Thyroid gland (tissue), 4 donors: ENCODE data around the gene LYRM2. TPM values are rescaled to one million over a fixed set of nuclear protein-coding genes. Genes with fewer than 3 reads are reported as not detected.

Source experiments
- DNase-seq, 2 donors: peaks; one replicate each; pipeline ENCODE4 v3.0.0-alpha.2; 2019
- H3K27ac ChIP-seq, 3 donors: fragments of 200-600 bp; sonication (generic); 1 replicate in 2 of 3; 2 replicates in 1 of 3; pipeline ENCODE4 v1.5.1; 2016 to 2019; ENCODE audit warnings: mild to moderate bottlenecking in 1 of 3, moderate library complexity in 1 of 3
- H3K27me3 ChIP-seq: fragments of 200-600 bp; sonication (generic); one replicate; pipeline ENCODE4 v1.5.1; 2019
- H3K36me3 ChIP-seq, 2 donors: fragments of 200-600 bp; sonication (generic); one replicate each; pipeline ENCODE4 v1.5.1; 2016 to 2019
- H3K4me1 ChIP-seq, 2 donors: fragments of 200-600 bp; sonication (generic); one replicate each; pipeline ENCODE4 v1.5.1; 2017 to 2019
- H3K4me3 ChIP-seq, 3 donors: fragments of 200-600 bp; sonication (generic); replicated peaks in 1 of 3; 1 replicate in 2 of 3; 2 replicates in 1 of 3; pipeline ENCODE4 v1.5.1; 2016; ENCODE audit warnings: mild to moderate bottlenecking in 1 of 3
- H3K9me3 ChIP-seq: fragments of 200-600 bp; sonication (generic); one replicate; pipeline ENCODE4 v1.5.1; 2017
- CTCF ChIP-seq, 6 experiments: fragments of 200-600 bp in 3 of 6; fragments of 450-650 bp in 3 of 6; sonication (generic) in 3 of 6; IDR thresholded peaks; one replicate each; pipeline ENCODE4 v1.5.1; 2016 to 2019; ENCODE audit warnings: antibody characterized with exemption in 6 of 6, mild to moderate bottlenecking in 2 of 6, inconsistent platforms in 1 of 6, moderate library complexity in 1 of 6
- POLR2A ChIP-seq, 2 donors: fragments of 450-650 bp; IDR thresholded peaks; one replicate each; pipeline ENCODE4 v1.6.1; 2017; ENCODE audit warnings: antibody characterized with exemption in 2 of 2, mild to moderate bottlenecking in 2 of 2, moderate library complexity in 1 of 2
- WGBS, 2 donors: methylation state at CpG; one replicate each; pipeline ENCODE4 v1.1.5; 2017; 5-methylcytosine and 5-hydroxymethylcytosine counted together
- intact Hi-C: fragments of 100-400 bp; cut with DNase I; formaldehyde crosslinking; loops from one replicate; pipeline ENCODE4 v1.15.1; 2023
- total RNA-seq, 4 donors: library from RNA; depleted of rRNA; stranded (reverse); fragments of >200 nt; gene quantifications; one replicate each; pipeline ENCODE4 v1.2.3, GENCODE V29; 2016

The LYRM2 gene
- total RNA-seq, 4 donors from 2014 or later = 28.7 to 38.5 (median 31.2) TPM

- H3K36me3 ChIP-seq = no peaks in the 10 kb centered on the region
- H3K4me1 ChIP-seq = no peaks in the 10 kb centered on the region
- no peak for DNase-seq
- H3K9me3 ChIP-seq = no peaks in the 10 kb centered on the region
- 63 to 68% methylated on average over 3 of the region's 4 CpGs for WGBS, 2 donors
- TF ChIP-seq POLR2A (IDR thresholded peaks at IDR 0.05) (no peak), CTCF (IDR thresholded peaks at IDR 0.05) (no peak)
- H3K27me3 ChIP-seq = no peaks in the 10 kb centered on the region
- no peak overlapping the region for H3K4me3 ChIP-seq
- no peak overlapping the region for H3K27ac ChIP-seq
- intact Hi-C loops = no loop called here
Measured at GRCh38 chr6:89555031-89555430, 83.5 kb downstream of the LYRM2 start.

- 92 to 94% methylated on average over 5 of the region's 5 CpGs for WGBS, 2 donors
- Histone ChIP-seq H3K4me1 (no peaks in the 10 kb centered on the region), H3K4me3 (no peak overlapping the region), H3K36me3 (no peaks in the 10 kb centered on the region), H3K9me3 (no peaks in the 10 kb centered on the region), H3K27me3 (no peaks in the 10 kb centered on the region), H3K27ac (no peak overlapping the region)
- TF ChIP-seq POLR2A (IDR thresholded peaks at IDR 0.05) (no peak), CTCF (IDR thresholded peaks at IDR 0.05) (no peak)
- intact Hi-C loops = no loop called here
- no peak for DNase-seq
Measured at GRCh38 chr6:89554106-89554505, 84.4 kb downstream of the LYRM2 start.

GRCh38 chr6:89553431-89553830 lies 85.1 kb downstream of the LYRM2 start:
- Histone ChIP-seq H3K36me3 (no peaks in the 10 kb centered on the region), H3K4me1 (no peaks in the 10 kb centered on the region), H3K27ac (no peak overlapping the region), H3K27me3 (no peaks in the 10 kb centered on the region), H3K4me3 (no peak overlapping the region), H3K9me3 (no peaks in the 10 kb centered on the region)
- intact Hi-C loops = no loop called here
- no peak for DNase-seq
- 87 to 88% methylated on average over 5 of the region's 5 CpGs for WGBS, 2 donors
- no peak for TF ChIP-seq CTCF (IDR thresholded peaks at IDR 0.05)

- H3K27ac ChIP-seq = no peak overlapping the region
- TF ChIP-seq CTCF (IDR thresholded peaks at IDR 0.05) (no peak), POLR2A (IDR thresholded peaks at IDR 0.05) (no peak)
- no peak overlapping the region for H3K4me3 ChIP-seq
- 83 to 100% methylated on average over 4 to 5 of the region's 5 CpGs for WGBS, 2 donors
- H3K4me1 ChIP-seq = no peaks in the 10 kb centered on the region
- DNase-seq = no peak
- intact Hi-C loops = no loop called here
- H3K36me3 ChIP-seq = no peaks in the 10 kb centered on the region
- no peaks in the 10 kb centered on the region for H3K27me3 ChIP-seq
- no peaks in the 10 kb centered on the region for H3K9me3 ChIP-seq
Measured at GRCh38 chr6:89547281-89547680, 91.3 kb downstream of the LYRM2 start.

- Histone ChIP-seq H3K27ac (no peak overlapping the region), H3K36me3 (no peaks in the 10 kb centered on the region), H3K4me3 (no peak overlapping the region), H3K9me3 (no peaks in the 10 kb centered on the region), H3K4me1 (no peaks in the 10 kb centered on the region), H3K27me3 (no peaks in the 10 kb centered on the region)
- intact Hi-C loops = no loop called here
- 84 to 87% methylated on average over 3 of the region's 3 CpGs for WGBS, 2 donors
- TF ChIP-seq POLR2A (IDR thresholded peaks at IDR 0.05) (no peak), CTCF (IDR thresholded peaks at IDR 0.05) (no peak)
- no peak for DNase-seq
Measured at GRCh38 chr6:89542866-89543265, 95.7 kb downstream of the LYRM2 start.
